A673 (cell line): Measurements from ENCODE around the gene TMIE.

Experiments
- EZH2 ChIP-seq: fragments of 200-600 bp; sonication (generic); IDR thresholded peaks from 2 replicates; pipeline ENCODE4 v1.6.1; 2017; ENCODE audit warnings: borderline replicate concordance, low read depth, mild to moderate bottlenecking, mixed read lengths, antibody characterized with exemption, low read length; ENCODE audit not compliant: poor library complexity, severe bottlenecking
- TF ChIP-seq, protein P1 (sequence below): fragments of 300-800, 200-600 bp; sonication (generic); conservative IDR thresholded peaks from 2 replicates; pipeline ENCODE4 v1.5.1; 2017; ENCODE audit warnings: low read depth, mild to moderate bottlenecking, antibody characterized with exemption, low read length, moderate library complexity, mixed read lengths

DNA sequence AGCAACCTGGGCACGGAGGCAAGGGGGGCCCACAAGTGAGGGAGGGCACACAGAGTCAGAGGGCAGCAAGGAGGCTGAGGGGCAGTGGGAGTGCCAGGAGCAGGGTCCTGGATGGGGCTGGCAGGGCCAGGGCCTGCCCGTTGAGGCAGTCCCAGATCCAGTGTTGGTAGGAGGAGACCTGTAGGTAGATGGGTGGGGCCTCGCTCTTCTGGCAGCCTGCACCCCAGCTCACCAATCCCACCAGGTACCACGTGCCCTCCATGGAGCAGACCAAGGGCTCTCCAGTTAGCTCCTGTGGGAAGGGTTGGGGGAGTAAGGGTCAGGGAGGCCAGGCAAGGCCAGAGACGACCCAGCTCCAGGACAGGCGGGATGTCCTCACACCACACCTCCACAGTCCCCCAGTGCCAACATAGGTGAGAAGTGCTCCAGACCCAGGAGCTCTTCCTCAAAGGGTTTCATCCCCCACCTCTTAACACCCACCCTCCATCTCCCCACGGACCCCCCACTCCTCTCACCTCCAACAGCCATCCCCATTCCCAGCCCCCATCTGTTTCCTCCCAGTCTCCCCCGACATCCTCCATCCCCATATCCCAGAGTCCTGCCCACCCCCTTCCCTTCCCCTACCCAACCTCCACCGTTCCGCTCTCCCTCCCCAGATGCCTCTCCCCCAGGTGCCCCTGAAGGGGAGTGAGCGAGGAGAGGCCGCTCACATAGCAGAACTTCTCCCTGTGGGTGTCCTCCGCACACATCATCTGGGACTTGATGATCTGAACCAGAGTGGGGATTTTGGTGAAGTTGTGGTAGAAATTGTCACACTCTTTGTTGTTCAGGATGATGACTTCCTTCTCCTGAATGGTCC lies 11.2 kb downstream of the TMIE start:
- TF ChIP-seq EZH2, result no peak
- TF ChIP-seq, protein P1, sequence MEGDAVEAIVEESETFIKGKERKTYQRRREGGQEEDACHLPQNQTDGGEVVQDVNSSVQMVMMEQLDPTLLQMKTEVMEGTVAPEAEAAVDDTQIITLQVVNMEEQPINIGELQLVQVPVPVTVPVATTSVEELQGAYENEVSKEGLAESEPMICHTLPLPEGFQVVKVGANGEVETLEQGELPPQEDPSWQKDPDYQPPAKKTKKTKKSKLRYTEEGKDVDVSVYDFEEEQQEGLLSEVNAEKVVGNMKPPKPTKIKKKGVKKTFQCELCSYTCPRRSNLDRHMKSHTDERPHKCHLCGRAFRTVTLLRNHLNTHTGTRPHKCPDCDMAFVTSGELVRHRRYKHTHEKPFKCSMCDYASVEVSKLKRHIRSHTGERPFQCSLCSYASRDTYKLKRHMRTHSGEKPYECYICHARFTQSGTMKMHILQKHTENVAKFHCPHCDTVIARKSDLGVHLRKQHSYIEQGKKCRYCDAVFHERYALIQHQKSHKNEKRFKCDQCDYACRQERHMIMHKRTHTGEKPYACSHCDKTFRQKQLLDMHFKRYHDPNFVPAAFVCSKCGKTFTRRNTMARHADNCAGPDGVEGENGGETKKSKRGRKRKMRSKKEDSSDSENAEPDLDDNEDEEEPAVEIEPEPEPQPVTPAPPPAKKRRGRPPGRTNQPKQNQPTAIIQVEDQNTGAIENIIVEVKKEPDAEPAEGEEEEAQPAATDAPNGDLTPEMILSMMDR, result no peak
